HG03469 (cell line): Measurements from ENCODE around the gene MT2A.
"Not testable (repeated sequence)": the region's sequence is repeated elsewhere in the genome, so short reads cannot be mapped to it uniquely, and the experiment has no call there.

Experiments
- ATAC-seq: cut with Tn5 transposase; IDR thresholded peaks from one replicate; pipeline ENCODE4 v1.9.1; 2021; ENCODE audit warnings: mild to moderate bottlenecking, moderate library complexity, moderate number of reproducible peaks; ENCODE audit not compliant: unreplicated experiment

MT2A gene

GRCh38 chr16:56608043-56608875 lies at the start of gene MT2A:
Gene MT2A (plus strand): TSS chr16:56608584. CDS start chr16:56608656, 72 bp downstream.
- ATAC-seq = peak; percentile 81

- ATAC-seq = no peak
Observed at GRCh38 chr16:56559109-56559508, 49.3 kb upstream of the MT2A start.

- ATAC-seq = no peak
Observed at GRCh38 chr16:56560447-56560846, 47.9 kb upstream of the MT2A start.

GRCh38 chr16:56561126-56561525 lies 47.3 kb upstream of the MT2A start:
- ATAC-seq = no peak

- no peak for ATAC-seq
Observed at GRCh38 chr16:56564793-56565477, 43.4 kb upstream of the MT2A start, which contains the start of gene MT4. Gene MT4 (plus strand): TSS chr16:56565073. CDS start chr16:56565129, 56 bp downstream.

GRCh38 chr16:56569971-56570370 lies 38.4 kb upstream of the MT2A start:
- ATAC-seq = no peak

GRCh38 chr16:56571525-56571924 lies 36.9 kb upstream of the MT2A start:
- no peak for ATAC-seq

- no peak for ATAC-seq
Observed at GRCh38 chr16:56574625-56575024, 33.8 kb upstream of the MT2A start.

GRCh38 chr16:56576585-56577299 lies 31.6 kb upstream of the MT2A start:
- no peak for ATAC-seq

GRCh38 chr16:56577300-56577625 lies 31.1 kb upstream of the MT2A start:
- ATAC-seq = no peak

- ATAC-seq = no peak
Observed at GRCh38 chr16:56580391-56581048, 27.9 kb upstream of the MT2A start.

GRCh38 chr16:56582911-56583310 lies 25.5 kb upstream of the MT2A start:
- ATAC-seq = not testable (repeated sequence)

- ATAC-seq = no peak
Observed at GRCh38 chr16:56583351-56584168, 24.8 kb upstream of the MT2A start.

- no peak for ATAC-seq
Observed at GRCh38 chr16:56584276-56584675, 24.1 kb upstream of the MT2A start.

GRCh38 chr16:56588781-56589140 lies 19.6 kb upstream of the MT2A start:
- no peak for ATAC-seq

GRCh38 chr16:56589141-56590039 lies 19.0 kb upstream of the MT2A start, which contains the start of gene MT3:
Gene MT3 (plus strand): TSS chr16:56589528. CDS start chr16:56589591, 63 bp downstream.
- no peak for ATAC-seq

- no peak for ATAC-seq
Observed at GRCh38 chr16:56591377-56592060, 16.9 kb upstream of the MT2A start.

- no peak for ATAC-seq
Observed at GRCh38 chr16:56593573-56594291, 14.7 kb upstream of the MT2A start.
